ENCODE measurements around the gene SPRR2G. TPM values are rescaled to one million over a fixed set of nuclear protein-coding genes. Genes with fewer than 3 reads are reported as not detected.
"Not testable (repeated sequence)": the region's sequence is repeated elsewhere in the genome, so short reads cannot be mapped to it uniquely, and the experiment has no call there.

Gene SPRR2G
- total RNA-seq = not detected

- ATAC-seq (ENCODE audit: insufficient number of reproducible peaks, low FRiP score, low read depth) (no peak), DNase-seq (ENCODE audit: low spot score) (no peak)
- Histone ChIP-seq H3K36me3 (no peaks in the 10 kb centered on the region), H3K4me1 (ENCODE audit: control insufficient read depth in 1 of 2, low read depth in 2 of 2) (no peaks in the 10 kb centered on the region), H3K27ac (no peak within 1 kb of the TSS), H3K4me3 (no peak within 1 kb of the TSS), H3K9me3 (no peaks in the 10 kb centered on the region), H3K27me3 (replicated peaks; ENCODE audit: insufficient read depth) (no peaks in the 10 kb centered on the region)
- no peak for TF ChIP-seq CTCF (IDR thresholded peaks at IDR 0.05)
Observed at GRCh38 chr1:153150846-153151245, at the start of gene SPRR2G. SPRR2G (minus strand) TSS chr1:153150890; CDS start chr1:153150110, 780 bp downstream.

- DNase-seq (ENCODE audit: low spot score) = no peak
Observed at GRCh38 chr1:153195216-153195615, 44.5 kb upstream of the SPRR2G start.

GRCh38 chr1:153194331-153195050 is 43.8 kb upstream of the SPRR2G start:
- H3K36me3 ChIP-seq = no peaks in the 10 kb centered on the region
- H3K4me1 ChIP-seq (ENCODE audit: control insufficient read depth in 1 of 2, low read depth in 2 of 2) = no peaks in the 10 kb centered on the region
- ATAC-seq (ENCODE audit: insufficient number of reproducible peaks, low FRiP score, low read depth) (no peak), DNase-seq (ENCODE audit: low spot score) (no peak)
- TF ChIP-seq CTCF (IDR thresholded peaks at IDR 0.05) = no peak
- no peak overlapping the region for H3K27ac ChIP-seq
- no peaks in the 10 kb centered on the region for H3K9me3 ChIP-seq
- no peak overlapping the region for H3K4me3 ChIP-seq
- no peaks in the 10 kb centered on the region for H3K27me3 ChIP-seq (replicated peaks; ENCODE audit: insufficient read depth)

More at GRCh38 chr1:153195216-153195615, 44.5 kb upstream of the SPRR2G start:
- Histone ChIP-seq H3K4me3 (no peak overlapping the region), H3K4me1 (ENCODE audit: control insufficient read depth in 1 of 2, low read depth in 2 of 2) (no peaks in the 10 kb centered on the region), H3K27me3 (replicated peaks; ENCODE audit: insufficient read depth) (no peaks in the 10 kb centered on the region), H3K9me3 (no peaks in the 10 kb centered on the region), H3K27ac (no peak overlapping the region), H3K36me3 (no peaks in the 10 kb centered on the region)
- TF ChIP-seq CTCF (IDR thresholded peaks at IDR 0.05) = no peak
- ATAC-seq (ENCODE audit: insufficient number of reproducible peaks, low FRiP score, low read depth) = no peak

- H3K4me1 ChIP-seq (ENCODE audit: control insufficient read depth in 1 of 2, low read depth in 2 of 2) = no peaks in the 10 kb centered on the region
- no peak overlapping the region for H3K27ac ChIP-seq
- H3K4me3 ChIP-seq = no peak overlapping the region
- no peak for DNase-seq (ENCODE audit: low spot score)
- H3K27me3 ChIP-seq (replicated peaks; ENCODE audit: insufficient read depth) = no peaks in the 10 kb centered on the region
- no peak for ATAC-seq (ENCODE audit: insufficient number of reproducible peaks, low FRiP score, low read depth)
- H3K36me3 ChIP-seq = no peaks in the 10 kb centered on the region
- no peak for TF ChIP-seq CTCF (IDR thresholded peaks at IDR 0.05)
- H3K9me3 ChIP-seq = no peaks in the 10 kb centered on the region
Observed at GRCh38 chr1:153192697-153193096, 42.0 kb upstream of the SPRR2G start.

GRCh38 chr1:153190373-153190772 is 39.7 kb upstream of the SPRR2G start:
- H3K4me3 ChIP-seq = no peak overlapping the region
- ATAC-seq (ENCODE audit: insufficient number of reproducible peaks, low FRiP score, low read depth) = no peak
- TF ChIP-seq CTCF (IDR thresholded peaks at IDR 0.05) = no peak

GRCh38 chr1:153188301-153188700 is 37.6 kb upstream of the SPRR2G start:
- H3K4me1 ChIP-seq (ENCODE audit: control insufficient read depth in 1 of 2, low read depth in 2 of 2); H3K27me3 ChIP-seq (replicated peaks; ENCODE audit: insufficient read depth); H3K36me3 ChIP-seq; DNase-seq (ENCODE audit: low spot score); H3K4me3 ChIP-seq; H3K9me3 ChIP-seq; H3K27ac ChIP-seq; ATAC-seq (ENCODE audit: insufficient number of reproducible peaks, low FRiP score, low read depth): not testable (repeated sequence)

More at GRCh38 chr1:153190373-153190772, 39.7 kb upstream of the SPRR2G start:
- H3K27ac ChIP-seq = no peak overlapping the region
- DNase-seq (ENCODE audit: low spot score) = no peak
- no peaks in the 10 kb centered on the region for H3K27me3 ChIP-seq (replicated peaks; ENCODE audit: insufficient read depth)
- no peaks in the 10 kb centered on the region for H3K9me3 ChIP-seq
- H3K36me3 ChIP-seq = no peaks in the 10 kb centered on the region
- no peaks in the 10 kb centered on the region for H3K4me1 ChIP-seq (ENCODE audit: control insufficient read depth in 1 of 2, low read depth in 2 of 2)

All from thoracic aorta (tissue), 2 donors.